HG03354 (cell line): ENCODE data around the gene TLL1.

Source experiments
- ATAC-seq: cut with Tn5 transposase; IDR thresholded peaks from one replicate; pipeline ENCODE4 v1.9.1; 2021; ENCODE audit warnings: mild to moderate bottlenecking; ENCODE audit not compliant: unreplicated experiment, poor library complexity, severe bottlenecking

TLL1 gene

DNA sequence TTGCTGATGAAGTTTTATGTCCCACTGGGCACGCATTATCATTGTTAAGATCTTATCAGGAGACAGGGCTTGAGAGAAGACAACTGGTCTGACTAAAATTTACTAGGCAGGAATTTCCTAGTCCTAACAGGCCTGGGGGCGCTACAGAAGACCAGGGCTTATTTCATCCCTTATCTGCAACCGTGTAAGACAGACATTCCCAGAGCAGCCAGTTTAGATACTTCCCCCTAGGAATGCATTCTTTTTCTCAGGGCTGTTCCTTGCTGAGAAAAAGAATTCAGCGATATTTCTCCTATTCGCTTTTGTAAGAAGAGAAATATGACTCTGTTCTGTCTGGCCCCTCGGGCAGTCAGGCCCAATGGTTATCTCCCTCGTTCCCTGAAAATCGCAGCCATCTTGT is 93.8 kb downstream of the TLL1 start:
- no peak for ATAC-seq

- ATAC-seq, result no peak
These were observed 94.4 kb downstream of the TLL1 start for GRCh38 chr4:165967486-165967885.

GRCh38 chr4:165970703-165971420 is 97.8 kb downstream of the TLL1 start:
- no peak for ATAC-seq

DNA sequence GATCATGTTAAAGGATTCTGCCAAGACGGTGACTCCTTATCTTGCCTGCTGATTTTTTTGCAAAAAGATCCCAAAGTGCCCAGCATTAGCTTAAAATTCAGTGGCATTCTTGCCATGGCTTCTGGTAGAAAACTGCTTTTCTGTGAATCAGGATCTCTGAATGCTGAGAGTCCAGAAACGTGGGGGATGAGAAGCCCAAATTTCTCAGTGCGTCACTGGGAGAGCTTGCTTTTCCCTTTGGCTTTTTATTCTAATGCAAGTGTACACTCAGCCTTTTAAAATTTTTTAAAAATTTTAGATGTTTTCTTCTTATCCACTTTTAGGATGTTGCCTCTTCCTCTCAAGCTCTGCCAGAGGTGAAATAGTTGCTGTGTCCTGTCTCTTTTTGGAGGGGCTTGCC is 98.4 kb downstream of the TLL1 start:
- no peak for ATAC-seq

DNA sequence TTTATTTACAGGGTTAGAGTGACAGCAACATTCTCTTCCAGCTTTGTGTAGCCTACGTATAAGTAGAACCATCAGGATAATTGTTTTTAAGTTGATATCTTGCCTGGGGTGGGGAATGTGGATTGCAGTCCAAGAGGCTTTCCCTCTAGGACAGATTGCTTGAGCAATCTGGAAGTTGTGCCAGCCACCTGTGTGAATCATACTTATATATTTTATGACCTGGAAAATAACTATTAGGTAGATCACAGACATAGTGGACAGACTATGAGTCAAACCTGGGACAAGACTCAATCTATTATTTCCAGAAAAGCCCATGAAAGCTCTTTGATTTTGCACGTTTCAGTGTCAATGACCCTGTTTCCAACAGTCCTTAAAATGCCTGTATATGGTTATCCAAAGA is 98.9 kb downstream of the TLL1 start:
- no peak for ATAC-seq

DNA sequence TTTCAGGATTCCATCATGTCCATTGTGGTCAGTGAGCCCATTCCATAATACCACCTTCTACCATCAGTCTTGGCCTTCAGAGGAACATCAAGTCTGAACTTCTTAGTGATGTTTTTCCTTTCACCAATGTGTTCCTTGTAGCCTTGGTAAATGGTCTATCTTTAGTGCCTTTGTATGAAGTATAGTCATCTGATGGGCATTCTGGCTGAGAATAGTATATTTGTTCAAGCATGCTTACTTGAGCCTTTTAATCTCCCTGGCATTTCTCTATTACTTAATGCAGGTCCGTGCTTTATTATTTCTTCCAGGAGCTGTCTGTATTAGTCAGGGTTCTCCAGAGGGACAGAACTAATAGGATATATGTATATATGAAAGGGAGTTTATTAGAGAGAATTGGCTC is 99.7 kb downstream of the TLL1 start:
- no peak for ATAC-seq

DNA sequence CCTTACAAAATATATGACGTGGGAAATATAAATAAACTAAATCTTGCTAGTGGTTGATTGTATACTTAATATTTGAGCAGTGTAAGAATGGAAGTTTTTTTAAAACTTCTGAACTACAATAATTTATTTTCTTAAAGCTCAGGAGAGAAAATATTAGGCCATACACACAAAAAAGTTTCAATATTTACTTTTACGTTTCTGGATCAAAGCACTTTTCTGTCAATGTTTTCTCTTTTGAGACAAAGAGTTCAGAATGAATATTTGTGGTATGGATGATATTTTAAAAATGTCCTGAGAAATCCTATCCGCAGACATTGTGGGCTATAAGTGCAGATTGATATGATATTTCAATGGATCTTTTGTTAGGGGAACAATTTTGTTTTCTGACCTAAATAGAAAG is 109.9 kb downstream of the TLL1 start:
- no peak for ATAC-seq

GRCh38 chr4:165986956-165987698 is 114.1 kb downstream of the TLL1 start:
- no peak for ATAC-seq

DNA sequence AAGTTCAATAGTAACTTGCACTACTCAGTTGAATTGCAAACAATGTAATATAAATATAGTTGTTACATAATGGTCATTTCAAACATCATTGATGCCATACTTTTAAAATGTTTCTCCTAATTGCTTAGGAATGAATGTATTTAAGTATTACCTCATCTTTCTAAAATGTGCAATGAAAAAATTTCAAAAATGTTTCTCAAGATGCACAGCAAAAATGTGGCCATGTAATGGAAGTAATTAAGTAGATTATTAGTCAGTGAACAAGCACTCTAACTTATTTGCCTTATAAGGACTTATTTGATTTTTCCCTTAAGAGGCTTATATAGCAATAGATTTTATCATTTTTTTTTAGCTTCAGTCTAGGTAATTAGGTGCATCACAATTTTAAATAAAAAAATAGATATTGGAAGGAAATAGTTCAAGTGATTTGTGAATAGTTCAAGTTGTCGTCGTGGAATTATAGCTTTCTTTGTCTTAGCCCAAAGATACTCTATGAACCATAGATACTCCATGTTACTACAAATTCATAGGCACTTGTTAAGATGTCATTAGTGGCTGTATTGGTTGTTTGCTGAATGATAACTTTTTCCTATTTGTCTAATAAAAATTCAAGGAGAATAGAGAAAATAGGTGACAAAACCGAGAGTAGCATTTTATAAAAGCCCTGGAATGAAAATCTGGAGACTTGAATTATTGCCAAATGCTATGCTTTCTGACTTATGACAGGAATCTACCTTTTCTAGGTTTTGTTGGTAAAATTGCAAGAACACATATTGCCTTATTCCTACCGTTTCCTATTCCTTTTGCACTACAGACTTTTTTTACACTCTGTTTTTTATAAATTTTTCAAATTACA is 118.5 kb downstream of the TLL1 start:
- no peak for ATAC-seq

GRCh38 chr4:165992283-165992682 is 119.2 kb downstream of the TLL1 start:
- no peak for ATAC-seq

DNA sequence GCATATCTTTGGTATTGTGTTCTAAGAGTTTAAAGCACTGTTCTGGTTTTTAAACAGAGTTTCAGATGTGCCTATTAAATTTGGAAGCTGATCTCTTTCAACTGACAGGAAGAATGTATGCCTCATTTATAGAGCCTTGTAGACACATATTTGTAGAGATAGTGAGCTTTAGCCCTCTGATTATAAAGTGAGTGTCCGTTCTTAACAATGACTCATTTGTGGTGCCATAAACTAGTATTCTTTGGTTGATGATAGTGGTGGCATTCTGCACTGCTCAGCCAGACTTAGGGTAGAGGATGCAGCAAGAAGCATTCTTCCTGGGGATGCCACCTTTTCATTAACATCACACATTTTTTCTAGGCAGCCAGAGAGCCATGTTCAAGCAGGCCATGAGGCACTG is 121.7 kb downstream of the TLL1 start:
- ATAC-seq, result no peak

DNA sequence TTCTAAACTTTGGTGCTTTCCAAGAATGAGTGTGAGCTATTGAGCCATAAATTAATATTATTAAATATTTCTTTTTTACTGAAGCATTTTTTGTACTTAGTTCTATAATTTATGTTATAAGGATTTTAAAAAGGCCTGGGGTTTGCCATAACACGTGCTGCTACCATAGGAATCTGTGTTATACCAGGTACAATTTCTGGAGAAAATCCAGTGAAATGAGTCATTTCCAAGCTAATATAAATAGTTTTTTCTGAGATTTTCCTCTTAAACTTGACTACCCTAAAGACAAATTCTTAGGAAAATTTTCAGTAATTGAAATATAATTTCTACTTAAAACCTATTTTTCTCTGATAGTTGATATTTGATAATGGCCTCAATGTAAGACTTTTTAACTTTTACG is 130.8 kb downstream of the TLL1 start:
- no peak for ATAC-seq

DNA sequence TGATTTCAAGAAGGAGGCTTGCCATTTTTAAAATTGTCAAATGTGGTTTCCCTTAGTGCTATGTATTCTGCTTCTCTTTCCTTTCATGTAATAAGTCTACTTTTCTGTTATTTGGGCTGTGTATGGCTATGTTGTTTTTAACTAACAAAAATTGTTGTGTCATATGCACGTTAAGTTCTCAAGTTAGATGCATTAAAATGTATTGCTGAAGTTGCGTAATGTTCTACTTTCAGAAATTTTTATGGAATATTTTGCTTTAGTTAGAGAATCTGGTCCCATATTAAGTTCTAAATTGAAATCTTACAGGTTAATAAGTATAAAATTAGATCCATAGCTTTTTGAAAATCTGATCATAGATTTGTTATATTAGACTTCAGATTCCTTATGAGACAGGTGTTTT is 133.2 kb downstream of the TLL1 start:
- no peak for ATAC-seq

GRCh38 chr4:166008510-166008909 is 135.5 kb downstream of the TLL1 start:
- no peak for ATAC-seq

DNA sequence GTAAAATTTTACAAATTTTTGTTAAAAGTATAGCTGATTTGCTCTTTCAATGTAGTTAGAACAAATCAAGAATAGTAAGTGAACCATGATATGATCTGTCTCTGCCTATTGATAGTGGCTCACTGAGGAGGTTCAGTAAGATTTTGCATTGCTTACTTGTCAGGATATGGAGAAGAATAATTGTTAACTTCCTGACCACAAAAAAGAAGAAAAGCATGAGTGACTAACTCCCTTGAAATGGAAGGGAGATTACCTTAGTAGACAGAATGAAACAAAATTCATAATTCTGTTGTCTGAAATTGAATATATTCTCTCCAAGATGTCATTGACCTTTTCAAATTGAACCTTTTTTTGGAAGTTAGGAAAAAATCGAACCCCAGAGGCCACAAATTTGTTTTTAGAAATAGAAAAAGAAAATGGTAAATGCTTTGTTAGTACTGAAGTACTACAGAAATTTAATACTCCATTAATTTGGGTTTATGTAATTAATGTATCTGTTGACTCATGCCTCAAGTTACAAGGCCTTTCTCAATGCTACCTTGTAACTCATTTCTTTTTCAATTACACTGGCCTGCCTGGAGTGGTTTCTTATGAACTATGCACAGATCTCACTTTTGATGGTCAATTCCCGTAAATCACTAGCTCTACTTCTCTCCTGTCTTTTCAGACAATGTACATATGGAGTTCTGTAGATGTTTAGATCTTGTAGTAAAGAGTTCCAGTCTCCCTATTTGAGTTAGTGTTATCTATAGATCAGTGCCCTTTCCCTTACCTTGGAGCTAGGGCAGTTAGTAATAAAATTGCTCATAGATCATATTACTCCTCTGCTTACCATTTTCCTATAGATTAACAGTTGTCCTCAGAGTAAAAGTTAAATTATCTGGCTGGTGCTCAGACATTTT is 139.3 kb downstream of the TLL1 start:
- no peak for ATAC-seq

GRCh38 chr4:166014411-166014810 is 141.4 kb downstream of the TLL1 start:
- ATAC-seq, result no peak

DNA sequence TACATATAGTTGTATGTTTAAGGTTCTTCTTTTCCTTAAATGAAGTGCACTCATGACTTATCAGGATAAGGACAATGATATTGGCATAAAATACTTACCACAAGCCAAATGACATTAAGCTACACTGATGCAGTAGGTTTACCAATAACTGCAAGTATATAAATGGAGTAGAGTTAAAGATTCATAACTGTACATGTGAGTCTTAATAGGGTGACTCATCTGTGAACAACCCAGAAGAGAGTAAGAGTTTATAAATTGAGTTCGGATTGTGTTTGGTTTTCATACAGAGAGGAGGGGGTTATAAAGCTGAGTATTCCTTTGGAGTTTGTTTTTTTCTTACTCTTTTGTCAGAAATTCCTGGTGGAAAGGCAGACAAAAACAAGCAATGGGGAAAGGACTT is 144.8 kb downstream of the TLL1 start:
- no peak for ATAC-seq

DNA sequence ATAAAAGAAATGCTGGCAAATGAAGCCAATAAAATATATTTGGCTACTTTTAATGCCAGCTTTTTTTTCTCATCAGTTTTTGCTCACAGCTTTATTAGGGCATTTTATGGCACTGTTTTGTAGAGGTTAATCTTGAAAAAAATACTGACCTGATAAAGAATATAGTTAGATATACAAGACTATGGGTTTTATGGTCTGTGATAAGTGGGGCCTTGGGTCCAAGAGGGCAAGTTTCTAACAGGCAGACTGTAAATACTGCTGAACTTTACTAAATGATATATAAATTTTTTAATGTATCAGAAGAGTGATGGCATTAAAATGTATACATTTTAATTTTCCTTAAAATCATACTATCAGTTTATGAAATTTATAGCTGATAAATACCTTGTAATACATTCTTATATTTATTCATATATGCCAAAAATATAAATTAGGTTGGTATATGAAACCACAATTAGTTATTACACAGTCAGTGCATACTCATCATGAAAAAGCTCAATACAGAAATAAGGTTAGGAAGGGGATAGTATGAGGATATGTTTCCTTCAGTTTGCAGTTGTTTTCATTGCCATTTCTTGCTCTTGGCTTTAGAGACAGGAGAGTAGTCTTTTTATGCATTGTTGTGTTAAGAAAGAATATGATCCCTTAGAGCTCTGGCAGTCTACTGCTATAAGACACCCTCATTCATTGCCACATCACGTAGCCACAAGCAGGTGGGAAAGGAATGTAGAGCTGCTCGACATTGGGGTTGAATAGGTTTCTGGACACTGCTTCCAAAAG is 146.6 kb downstream of the TLL1 start:
- no peak for ATAC-seq

GRCh38 chr4:166021617-166022016 is 148.6 kb downstream of the TLL1 start:
- no peak for ATAC-seq
